GM21423 (cell line): ENCODE data around the gene FXYD3.
"Not testable (repeated sequence)": the region's sequence is repeated elsewhere in the genome, so short reads cannot be mapped to it uniquely, and the experiment has no call there.

Experiments used
- ATAC-seq: cut with Tn5 transposase; IDR thresholded peaks from one replicate; pipeline ENCODE4 v1.9.1; 2021; ENCODE audit warnings: mild to moderate bottlenecking, moderate library complexity; ENCODE audit not compliant: unreplicated experiment

Gene FXYD3

DNA sequence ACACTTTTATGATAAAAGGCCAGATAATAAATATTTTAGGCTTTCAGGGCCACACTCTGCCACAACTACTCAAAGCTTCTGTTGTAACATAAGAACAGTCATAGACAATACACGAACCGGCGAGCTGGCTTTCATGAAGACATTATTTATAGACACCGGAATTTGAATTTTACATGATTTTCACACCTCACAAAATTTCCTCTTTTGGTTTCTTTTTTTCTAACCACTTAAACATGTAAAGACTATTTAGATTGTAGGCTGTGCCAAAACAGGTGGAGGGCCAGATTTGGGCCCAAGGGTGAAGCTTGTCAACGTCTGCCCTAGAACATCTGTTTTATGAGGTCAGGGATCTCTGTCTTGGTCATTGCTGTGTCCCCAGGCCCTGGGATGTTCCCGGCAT is 29.7 kb upstream of the FXYD3 start:
- ATAC-seq: no peak

DNA sequence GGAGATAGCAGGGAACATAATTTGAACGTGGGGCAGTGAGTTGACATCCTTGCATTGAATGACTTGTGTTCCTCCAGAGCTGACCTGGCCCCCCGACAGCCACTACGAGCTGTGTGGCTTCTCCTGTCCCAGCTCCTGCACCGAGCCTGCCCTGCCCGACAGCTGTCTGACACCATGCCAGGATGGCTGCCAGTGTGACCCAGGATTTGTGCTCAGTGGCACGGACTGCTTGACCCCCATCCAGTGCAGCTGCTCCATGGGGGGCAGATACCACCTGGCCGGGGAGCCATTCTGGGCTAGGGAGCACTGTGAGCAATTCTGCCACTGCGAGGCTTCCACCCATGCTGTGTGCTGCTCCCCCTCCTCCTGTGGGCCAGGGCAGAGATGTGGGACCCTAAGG is 29.2 kb upstream of the FXYD3 start:
- no peak for ATAC-seq

DNA sequence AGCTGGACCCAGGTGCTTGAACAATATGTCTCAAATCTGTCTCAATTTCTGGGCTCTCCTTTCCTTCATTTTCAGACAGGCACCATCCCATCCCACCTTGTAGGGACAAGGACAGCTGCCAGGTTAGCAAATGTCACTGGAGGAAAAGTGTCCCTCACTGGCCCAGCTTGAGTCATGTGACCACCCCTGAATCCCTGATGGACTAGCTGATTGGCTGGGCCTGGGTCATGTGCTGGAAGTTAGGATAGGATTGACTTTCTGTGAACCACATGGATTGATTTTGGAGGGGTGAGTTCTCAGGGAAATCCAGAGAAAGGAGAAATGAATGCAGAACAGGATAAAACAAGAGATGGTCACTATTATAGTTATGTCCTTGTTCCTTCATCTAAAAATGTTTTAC is 28.2 kb upstream of the FXYD3 start:
- ATAC-seq: no peak

DNA sequence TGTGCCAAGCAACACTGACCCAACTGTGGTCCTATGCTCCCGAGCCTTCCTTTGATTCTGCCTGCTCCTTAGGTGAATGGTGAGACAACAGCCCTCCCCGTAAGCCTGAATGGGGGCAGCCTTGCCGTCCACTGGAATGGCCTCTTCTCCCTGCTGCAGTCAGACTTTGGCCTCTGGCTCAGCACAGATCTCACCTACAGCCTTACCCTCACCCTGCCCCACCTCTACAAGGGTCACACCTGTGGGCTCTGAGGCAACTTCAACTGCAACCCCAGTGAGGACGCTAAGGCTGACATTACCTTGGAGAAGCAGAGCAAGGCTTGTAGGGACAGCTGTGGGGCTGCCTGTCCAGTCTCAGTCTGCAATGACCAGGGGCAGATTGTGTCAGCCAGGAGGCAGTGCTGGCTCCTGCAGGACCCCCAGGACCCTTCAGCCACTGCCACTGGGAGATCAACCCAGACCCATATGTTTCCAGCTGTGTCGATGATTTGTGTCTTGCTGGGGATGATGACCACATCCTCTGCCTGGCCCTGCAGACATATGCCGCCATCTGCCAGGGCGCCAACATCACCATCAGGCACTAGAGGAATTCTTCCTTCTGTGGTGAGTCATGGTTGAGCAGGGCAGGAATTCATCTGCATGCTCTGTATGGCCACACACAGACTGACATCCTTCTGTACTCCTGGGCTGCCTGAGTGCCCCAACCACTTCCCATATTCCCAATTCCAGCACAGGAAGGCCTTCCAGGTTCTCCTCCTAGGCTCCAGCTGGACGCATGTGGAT is 27.3 kb upstream of the FXYD3 start:
- ATAC-seq: no peak

GRCh38 chr19:35089554-35089953 is 26.1 kb upstream of the FXYD3 start:
- ATAC-seq: no peak

GRCh38 chr19:35090160-35090505 is 25.5 kb upstream of the FXYD3 start:
- ATAC-seq: no peak

- no peak for ATAC-seq
Measured at GRCh38 chr19:35090506-35091214, 25.0 kb upstream of the FXYD3 start.

DNA sequence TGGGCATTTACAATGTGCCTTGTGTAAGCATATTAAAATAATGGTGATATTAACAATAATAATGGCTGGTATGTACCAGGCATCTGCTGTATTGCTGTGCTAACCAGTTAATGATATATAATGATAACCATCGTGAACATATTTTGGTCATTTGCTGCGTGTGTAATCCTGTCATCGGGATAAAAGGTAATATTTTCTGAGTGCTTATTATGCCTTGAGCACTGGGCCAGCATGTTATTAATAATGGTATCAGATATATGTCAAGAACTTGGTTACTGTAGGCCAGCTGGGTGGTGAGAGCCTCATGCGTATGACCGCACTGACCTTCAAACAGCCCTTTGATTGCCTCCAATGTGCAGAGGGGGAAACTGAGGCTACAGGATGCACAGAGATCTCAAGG is 22.2 kb upstream of the FXYD3 start:
- no peak for ATAC-seq

DNA sequence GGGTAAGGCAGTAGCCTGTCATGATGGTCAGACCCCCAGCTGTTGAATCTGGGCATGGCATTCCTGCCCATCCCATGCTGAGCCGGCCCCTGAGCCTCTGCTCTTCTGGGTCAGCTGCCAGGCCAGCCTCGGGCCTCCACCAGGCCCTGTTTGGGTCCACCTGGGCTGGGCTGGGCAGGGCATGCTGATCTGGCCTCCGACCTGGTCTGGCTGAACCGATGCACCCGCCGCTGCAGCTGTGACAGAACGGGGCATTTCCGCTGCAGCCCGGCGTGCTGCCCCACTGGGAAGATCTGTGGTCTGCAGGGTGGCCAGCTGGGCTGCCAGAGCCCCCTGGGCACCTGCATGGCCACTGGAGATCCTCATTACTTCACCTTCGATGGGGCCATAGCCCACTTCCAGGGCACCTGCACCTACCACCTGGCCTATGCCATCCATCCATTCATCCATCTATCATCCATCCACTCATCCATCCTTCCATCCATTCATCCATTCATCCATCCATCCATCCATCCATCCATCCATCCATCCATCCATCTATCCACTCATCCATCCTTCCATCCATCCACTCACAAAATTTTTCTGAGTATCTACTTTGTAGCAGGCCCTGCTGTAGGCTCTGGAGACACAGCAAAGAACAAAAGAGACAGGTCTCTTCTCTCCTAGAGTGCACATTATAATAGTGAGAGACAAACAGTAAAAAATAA is 21.5 kb upstream of the FXYD3 start:
- no peak for ATAC-seq

DNA sequence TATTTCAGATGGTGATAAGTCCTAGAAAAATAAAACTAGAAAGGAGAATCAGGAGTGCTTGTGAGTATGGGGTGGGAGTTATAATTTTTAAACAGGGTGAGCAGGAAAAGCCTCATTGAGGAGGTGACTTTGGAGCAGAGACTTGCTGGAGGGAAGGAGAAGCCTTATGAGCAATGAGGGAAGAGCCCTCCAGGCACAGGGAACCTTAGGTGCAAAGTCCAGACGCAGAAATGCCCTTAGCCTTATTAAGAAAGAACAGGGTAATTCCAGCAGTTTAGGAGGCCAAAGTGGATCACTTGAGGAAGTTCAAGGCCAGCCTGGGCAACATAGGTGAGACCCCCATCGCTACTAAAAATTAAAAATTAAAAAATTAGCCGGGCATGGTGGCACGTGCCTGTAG is 21.0 kb upstream of the FXYD3 start:
- no peak for ATAC-seq

GRCh38 chr19:35095667-35096368 is 19.8 kb upstream of the FXYD3 start:
- no peak for ATAC-seq

DNA sequence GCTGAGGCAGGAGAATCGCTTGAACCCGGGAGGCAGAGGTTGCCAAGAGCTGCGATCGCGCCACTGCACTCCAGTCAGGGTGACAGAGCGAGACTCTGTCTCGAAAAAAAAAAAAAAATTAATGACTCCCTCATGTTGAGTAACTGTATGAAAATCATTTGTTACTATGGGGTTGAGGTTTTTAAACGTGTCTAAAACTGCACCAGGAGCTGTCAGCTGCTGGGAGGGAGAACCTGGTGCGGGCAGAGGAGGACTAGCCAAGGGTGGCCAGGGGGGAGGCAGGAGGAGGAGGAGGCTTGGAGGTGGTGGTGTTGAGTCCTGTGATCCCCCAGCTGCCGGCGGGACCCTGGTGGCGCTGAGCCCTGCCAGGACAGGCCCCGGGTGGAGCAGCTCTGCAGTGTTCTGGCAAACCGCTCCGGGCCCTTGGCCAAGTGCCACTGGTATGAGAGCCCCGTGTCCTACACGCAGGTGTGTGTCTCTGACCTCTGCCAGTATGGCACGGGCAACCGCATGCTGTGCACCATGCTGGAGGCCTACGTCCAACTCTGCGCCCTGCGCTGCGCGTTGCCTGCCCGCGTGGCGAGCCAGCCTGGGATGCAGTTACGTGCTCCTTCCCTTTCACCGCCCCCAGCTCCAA is 17.1 kb upstream of the FXYD3 start:
- no peak for ATAC-seq

DNA sequence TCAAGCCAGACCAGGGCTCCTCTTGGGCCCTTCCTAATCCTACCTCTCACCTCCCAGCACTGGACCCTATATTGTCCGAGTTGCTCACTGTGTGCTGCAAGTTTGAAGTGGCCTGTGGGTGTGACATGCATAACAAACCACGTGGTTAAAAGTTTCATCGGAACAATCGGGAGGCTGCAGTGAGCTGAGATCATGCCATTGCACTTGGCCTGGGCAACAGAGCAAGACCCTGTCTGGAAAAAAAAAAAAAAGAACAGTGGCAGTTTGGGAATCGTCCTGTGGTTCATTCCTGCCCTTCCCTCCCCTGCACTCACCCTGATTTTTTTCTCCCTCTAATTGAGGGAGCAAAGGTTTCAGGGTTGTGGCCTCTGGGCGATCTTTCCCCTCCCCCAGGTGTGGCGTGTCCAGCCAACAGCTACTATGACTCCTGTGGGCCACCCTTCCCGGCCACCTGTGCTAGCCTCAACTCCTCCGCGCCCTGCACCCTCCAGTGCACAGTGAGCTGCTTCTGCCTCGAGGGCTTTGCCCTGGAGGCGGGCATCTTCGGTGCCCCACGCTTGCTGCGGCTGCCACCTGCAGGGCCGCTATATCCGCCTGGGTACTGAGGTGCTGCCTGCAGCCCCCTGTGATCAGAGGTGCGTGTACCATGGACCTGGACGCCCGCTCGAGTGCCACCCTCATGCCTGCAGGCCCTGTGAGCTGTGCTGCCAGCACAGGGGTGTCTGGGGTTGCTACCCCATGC is 16.3 kb upstream of the FXYD3 start:
- no peak for ATAC-seq

DNA sequence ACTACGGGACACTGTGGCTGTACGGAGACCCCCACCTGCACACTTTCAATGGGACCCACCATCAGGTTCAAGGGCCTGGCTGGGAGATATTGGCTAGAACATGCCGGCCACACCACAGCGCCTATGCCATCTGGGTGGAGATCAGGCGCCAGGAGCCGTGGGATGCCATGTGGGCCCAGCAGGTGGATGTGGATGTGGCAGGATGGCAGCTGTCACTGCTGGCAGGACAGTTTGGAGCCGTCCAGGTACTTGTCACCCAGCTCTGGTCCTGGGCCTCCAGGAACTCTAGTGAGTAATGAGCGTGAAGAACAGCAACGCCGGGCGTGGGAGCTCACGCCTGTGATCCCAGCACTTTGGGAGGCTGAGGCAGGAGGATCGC is 15.7 kb upstream of the FXYD3 start:
- no peak for ATAC-seq

DNA sequence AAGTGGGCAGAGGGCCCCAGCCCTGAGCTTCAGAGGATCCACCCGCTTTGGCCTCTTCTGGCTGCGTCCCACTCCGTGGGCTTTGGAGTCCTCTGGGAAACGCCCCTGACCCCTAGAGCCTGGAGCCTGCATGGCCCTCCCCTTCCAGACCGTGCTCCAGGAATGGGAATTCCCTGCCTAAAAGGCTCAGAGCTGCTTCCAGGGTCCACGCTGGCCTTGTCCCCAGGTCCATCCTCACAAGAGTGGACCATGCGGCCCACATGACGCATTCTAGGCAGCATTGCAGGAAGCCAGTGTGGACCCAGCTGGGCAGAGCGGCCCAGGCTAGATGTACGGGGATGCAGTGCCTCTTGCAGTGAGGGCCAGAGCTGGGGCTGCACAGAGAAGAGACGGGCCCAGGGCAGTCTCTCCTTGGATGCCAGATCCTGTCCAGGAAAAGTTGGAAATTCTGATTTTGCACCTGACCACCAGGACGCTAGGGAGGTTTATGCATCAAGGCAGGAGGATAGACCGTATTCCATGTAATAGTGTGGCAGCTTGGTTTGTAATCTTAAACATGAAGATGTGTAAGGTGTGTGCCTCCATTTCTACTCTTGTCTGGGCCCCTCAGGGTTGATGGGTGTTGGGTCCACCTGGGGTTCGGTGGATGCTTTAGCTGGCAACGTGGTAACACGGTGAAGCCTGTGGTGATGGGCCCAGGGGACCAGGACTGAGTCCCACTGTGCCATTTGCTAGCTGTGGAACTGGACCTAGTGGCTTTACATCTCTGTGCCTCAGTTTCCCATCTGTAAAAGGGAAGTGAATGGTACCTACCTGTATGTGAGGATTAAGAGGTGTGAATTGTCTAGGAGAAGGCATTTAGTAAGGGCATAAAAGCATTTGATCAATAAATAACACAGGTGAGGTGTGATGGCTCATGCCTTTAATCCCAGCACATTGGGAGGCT is 14.8 kb upstream of the FXYD3 start:
- ATAC-seq: no peak

DNA sequence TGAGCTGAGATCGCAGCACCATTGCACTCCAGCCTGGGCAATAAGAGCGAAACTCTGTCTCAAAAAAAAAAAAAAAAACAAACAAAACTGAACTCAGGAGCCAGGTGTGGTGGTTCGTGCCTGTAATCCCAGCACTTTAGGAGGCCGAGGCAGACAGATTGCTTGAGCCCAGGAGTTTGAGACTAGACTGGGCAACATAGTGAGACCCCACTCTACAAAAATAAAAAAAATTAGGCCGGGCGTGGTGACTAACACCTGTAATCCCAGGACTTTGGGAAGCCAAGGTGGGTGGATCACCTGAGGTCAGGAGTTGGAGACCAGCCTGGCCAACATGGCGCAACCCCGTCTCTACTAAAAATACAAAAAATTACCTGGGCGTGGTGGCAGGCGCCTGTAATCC is 13.7 kb upstream of the FXYD3 start:
- ATAC-seq: not testable (repeated sequence)

DNA sequence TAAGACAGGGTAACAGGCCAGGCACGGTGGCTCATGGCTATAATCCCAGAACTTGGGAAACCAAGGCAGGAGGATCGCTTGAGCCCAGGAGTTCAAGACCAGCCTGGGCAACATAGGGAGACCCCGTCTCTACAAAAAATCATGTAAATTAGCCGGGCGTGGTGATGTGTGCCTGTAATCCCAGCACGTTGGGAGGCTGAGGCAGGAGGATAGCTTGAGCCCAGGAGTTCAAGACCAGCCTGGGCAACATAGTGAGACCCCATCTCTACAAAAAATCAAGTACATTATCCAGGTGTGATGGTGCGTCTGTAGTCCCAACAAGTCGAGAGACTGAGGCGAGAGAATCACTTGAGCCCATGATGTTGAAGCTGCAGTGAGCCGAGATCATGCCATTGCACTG is 12.0 kb upstream of the FXYD3 start:
- not testable (repeated sequence) for ATAC-seq

- ATAC-seq: no peak
Measured at GRCh38 chr19:35104361-35104760, 11.3 kb upstream of the FXYD3 start.

DNA sequence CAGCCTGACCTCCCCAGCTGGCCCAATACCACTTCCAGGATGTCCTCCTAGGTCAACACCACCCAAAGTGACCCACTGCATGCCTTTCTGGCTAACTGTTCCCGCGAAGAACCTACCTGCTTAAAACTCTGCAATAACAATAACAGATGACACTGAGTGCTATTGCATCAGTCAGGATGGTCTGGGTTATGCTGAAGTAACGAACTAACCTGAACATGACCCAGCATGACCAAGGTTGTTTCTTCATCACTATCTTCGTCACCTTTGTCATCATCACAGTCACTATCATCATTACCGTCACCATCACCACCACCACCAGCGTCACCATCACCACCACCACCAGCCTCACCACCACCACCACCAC is 10.6 kb upstream of the FXYD3 start:
- ATAC-seq: no peak
